ENCODE results near the gene LIPT1.
"Not testable (repeated sequence)": the region's sequence is repeated elsewhere in the genome, so short reads cannot be mapped to it uniquely, and the experiment has no call there.

The LIPT1 gene

DNA sequence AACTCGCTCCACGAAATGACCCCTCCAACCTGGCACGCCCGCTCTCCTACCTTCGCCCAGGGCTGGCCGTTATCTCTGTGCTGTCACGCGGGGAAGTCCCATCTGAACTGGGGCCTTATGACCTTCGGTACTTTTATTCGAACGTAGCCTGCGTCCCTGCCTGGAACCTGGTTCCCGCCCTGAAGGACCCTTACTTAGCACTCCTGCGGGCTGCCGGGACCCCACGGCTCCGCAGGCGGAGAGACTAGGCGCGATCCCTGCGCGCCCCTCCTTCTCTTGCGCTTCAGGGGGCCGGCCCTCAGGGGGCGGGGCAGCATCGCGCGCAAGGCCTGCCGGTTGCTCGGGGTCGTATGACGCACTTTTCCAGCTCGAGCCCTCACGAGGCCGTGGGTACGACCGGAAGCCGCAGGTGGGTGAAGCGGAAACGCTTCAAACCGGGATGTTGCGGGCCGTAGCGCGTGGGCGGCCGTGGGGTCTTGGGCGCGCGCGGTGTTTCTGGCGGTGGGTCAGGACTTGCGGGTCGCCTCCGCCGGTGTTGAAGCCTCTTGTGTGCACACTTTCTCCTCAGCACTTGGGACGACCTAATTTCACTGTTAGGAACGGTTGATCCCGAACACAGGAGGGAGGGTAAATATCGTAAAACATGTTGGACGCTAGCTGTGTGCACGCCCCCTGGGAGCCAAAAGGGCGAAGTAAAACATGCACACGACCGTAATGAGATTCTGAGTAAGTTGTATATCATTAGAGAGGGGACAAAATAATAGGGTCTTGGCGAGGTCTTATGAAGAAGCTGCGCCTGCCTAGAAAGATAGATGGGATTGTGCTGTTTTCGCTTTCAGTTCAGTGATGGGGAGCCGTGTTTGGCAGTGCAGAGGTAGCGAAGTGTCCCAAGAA is at the start of gene LIPT1, which contains the start of gene TSGA10:
TSS of gene LIPT1 (plus strand) at position 325 of the 894 bp plus-strand sequence. CDS start 6,991 bp downstream, outside the sequence.
TSS of gene TSGA10 (minus strand) at position 300 of the 894 bp plus-strand sequence. CDS start 45,503 bp downstream, outside the sequence.
- Histone ChIP-seq H3K9me3 (ENCODE audit: control insufficient read depth in 1 of 2, low read length in 2 of 2) (no peaks in the 10 kb centered on the region), H3K27me3 (ENCODE audit: control insufficient read depth in 1 of 2, insufficient read depth in 2 of 2, low read length in 2 of 2) (no peaks in the 10 kb centered on the region), H3K4me1 (ENCODE audit: control insufficient read depth in 1 of 2, insufficient read depth in 2 of 2, low read length in 2 of 2) (peaks cover 14 to 24% of the 10 kb centered on the region in 2 donors), H3K9ac (ENCODE audit: low read depth in 1 of 2, low read length in 2 of 2) (peak within 1 kb of the TSS; percentile 91 to 94), H3K36me3 (ENCODE audit: control insufficient read depth in 1 of 2, insufficient read depth in 2 of 2, low read length in 2 of 2) (peaks cover 0 to 3% of the 10 kb centered on the region in 2 donors), H3K27ac (ENCODE audit: low read depth, low read length) (peak within 1 kb of the TSS; percentile 83), H3K4me3 (ENCODE audit: low read depth in 1 of 2, low read length in 2 of 2) (peak within 1 kb of the TSS; percentile 95 to 99)

DNA sequence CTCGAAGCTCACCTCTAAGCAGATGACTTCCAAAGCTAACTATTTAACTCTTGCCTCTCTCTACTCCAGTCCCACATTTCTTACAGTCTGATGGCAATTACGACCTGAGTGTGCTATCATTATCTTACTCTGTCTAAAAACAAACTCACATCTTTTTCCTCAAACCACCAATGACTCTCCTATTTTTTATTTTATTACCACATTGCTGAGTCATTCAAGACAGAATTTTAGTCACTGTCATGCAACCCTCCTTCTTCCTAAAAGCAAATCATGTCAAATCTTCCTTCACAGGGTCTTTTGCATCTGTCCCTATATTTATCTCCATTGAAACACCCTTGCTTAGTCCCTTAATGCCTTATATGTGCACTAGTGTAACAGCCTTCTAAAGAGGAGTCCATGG is 47.9 kb upstream of the LIPT1 start:
- H3K4me1 ChIP-seq (ENCODE audit: control insufficient read depth in 1 of 2, insufficient read depth in 2 of 2, low read length in 2 of 2) = no peaks in the 10 kb centered on the region

DNA sequence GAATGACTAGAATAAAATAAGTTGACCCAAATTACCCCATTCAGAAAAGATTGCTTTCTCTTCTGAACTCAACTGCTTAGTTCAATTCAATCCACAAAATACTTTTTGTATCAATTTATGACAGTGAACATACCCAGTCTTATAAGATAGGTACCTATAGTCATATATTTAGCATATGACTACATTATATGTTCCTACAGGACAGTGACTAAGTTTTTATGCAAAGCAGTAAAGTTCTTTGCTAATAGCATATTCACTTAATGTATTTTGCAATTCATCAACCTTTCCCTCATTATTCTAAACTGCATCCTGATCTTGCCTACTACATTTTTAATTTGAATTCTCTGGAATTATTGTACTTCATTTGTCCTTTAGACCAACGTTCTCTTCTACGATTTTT is 43.5 kb upstream of the LIPT1 start:
- Histone ChIP-seq H3K4me3 (ENCODE audit: low read depth in 1 of 2, low read length in 2 of 2) (no peak overlapping the region), H3K9ac (ENCODE audit: low read depth in 1 of 2, low read length in 2 of 2) (no peak overlapping the region), H3K27me3 (ENCODE audit: control insufficient read depth in 1 of 2, insufficient read depth in 2 of 2, low read length in 2 of 2) (no peaks in the 10 kb centered on the region), H3K4me1 (ENCODE audit: control insufficient read depth in 1 of 2, insufficient read depth in 2 of 2, low read length in 2 of 2) (no peaks in the 10 kb centered on the region), H3K9me3 (ENCODE audit: control insufficient read depth in 1 of 2, low read length in 2 of 2) (no peaks in the 10 kb centered on the region), H3K27ac (ENCODE audit: low read depth, low read length) (no peak overlapping the region), H3K36me3 (ENCODE audit: control insufficient read depth in 1 of 2, insufficient read depth in 2 of 2, low read length in 2 of 2) (no peaks in the 10 kb centered on the region)

More for the DNA sequence above, 47.9 kb upstream of the LIPT1 start:
- H3K9me3 ChIP-seq (ENCODE audit: control insufficient read depth in 1 of 2, low read length in 2 of 2) = no peaks in the 10 kb centered on the region
- no peak overlapping the region for H3K4me3 ChIP-seq (ENCODE audit: low read depth in 1 of 2, low read length in 2 of 2)
- no peak overlapping the region for H3K9ac ChIP-seq (ENCODE audit: low read depth in 1 of 2, low read length in 2 of 2)
- H3K27me3 ChIP-seq (ENCODE audit: control insufficient read depth in 1 of 2, insufficient read depth in 2 of 2, low read length in 2 of 2) = no peaks in the 10 kb centered on the region
- no peak overlapping the region for H3K27ac ChIP-seq (ENCODE audit: low read depth, low read length)
- no peaks in the 10 kb centered on the region for H3K36me3 ChIP-seq (ENCODE audit: control insufficient read depth in 1 of 2, insufficient read depth in 2 of 2, low read length in 2 of 2)

DNA sequence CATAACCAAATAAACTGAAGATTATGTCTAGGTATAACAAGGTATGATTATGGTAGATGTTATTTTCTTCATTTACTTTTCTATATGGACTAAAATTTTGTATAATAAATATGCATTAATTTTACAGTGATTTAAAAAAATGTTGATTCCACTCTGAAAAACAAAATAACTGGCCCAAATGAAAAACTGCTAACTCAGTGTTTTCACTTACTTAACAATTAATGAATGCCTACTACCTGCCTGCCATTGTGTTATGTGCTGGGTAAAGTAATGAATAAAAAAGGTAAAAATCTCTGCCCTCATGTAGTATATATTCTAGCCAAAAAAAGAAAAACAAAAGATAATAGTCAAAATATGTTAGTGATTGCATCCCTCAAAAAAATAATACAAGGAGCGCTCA is 42.8 kb upstream of the LIPT1 start:
- no peak overlapping the region for H3K27ac ChIP-seq (ENCODE audit: low read depth, low read length)

DNA sequence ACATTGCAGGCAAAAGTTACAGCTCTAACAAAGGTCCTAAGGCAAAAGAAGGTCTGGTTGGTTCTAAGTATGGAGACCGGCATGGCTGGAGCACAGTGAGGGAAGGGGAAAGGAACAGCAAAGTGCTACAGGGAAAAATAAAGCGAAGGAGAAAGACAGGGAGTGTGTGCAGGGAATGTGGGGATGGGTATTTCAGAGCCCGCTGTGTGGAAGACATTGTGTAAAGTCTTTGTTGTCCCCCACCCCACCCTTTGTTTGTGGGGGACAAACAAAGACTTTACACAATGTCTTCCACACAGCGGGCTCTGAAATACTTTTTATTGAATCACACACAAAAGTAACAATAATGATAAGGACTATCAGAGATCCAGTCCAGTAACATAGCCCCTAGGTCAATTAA is 42.1 kb upstream of the LIPT1 start:
- Histone ChIP-seq H3K4me1 (ENCODE audit: control insufficient read depth in 1 of 2, insufficient read depth in 2 of 2, low read length in 2 of 2) (no peaks in the 10 kb centered on the region), H3K36me3 (ENCODE audit: control insufficient read depth in 1 of 2, insufficient read depth in 2 of 2, low read length in 2 of 2) (no peaks in the 10 kb centered on the region), H3K27me3 (ENCODE audit: control insufficient read depth in 1 of 2, insufficient read depth in 2 of 2, low read length in 2 of 2) (no peaks in the 10 kb centered on the region), H3K27ac (ENCODE audit: low read depth, low read length) (no peak overlapping the region), H3K9me3 (ENCODE audit: control insufficient read depth in 1 of 2, low read length in 2 of 2) (no peaks in the 10 kb centered on the region), H3K4me3 (ENCODE audit: low read depth in 1 of 2, low read length in 2 of 2) (no peak overlapping the region), H3K9ac (ENCODE audit: low read depth in 1 of 2, low read length in 2 of 2) (no peak overlapping the region)

More for the DNA sequence above, 42.8 kb upstream of the LIPT1 start:
- no peaks in the 10 kb centered on the region for H3K27me3 ChIP-seq (ENCODE audit: control insufficient read depth in 1 of 2, insufficient read depth in 2 of 2, low read length in 2 of 2)
- H3K4me3 ChIP-seq (ENCODE audit: low read depth in 1 of 2, low read length in 2 of 2) = no peak overlapping the region
- no peak overlapping the region for H3K9ac ChIP-seq (ENCODE audit: low read depth in 1 of 2, low read length in 2 of 2)
- H3K9me3 ChIP-seq (ENCODE audit: control insufficient read depth in 1 of 2, low read length in 2 of 2) = no peaks in the 10 kb centered on the region
- no peaks in the 10 kb centered on the region for H3K4me1 ChIP-seq (ENCODE audit: control insufficient read depth in 1 of 2, insufficient read depth in 2 of 2, low read length in 2 of 2)
- H3K36me3 ChIP-seq (ENCODE audit: control insufficient read depth in 1 of 2, insufficient read depth in 2 of 2, low read length in 2 of 2) = no peaks in the 10 kb centered on the region

DNA sequence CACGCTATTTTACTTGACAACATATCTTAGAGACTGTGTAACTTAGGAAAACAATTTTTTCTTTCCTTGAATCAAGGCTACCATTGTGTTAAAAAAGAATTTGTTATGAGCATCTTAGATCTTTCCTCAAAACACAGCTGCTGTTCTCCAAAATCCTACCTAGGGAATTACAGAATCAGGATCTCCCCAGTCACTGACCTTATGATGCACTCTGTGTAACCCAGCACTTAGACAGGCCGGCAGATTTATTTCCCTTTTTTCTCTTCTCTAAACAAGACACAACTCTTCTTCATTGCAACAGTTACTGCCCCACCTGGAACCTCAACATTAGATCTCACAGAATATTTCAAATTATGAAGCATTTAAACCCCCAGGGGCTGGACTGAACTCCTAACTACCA is 26.8 kb upstream of the LIPT1 start:
- no peaks in the 10 kb centered on the region for H3K4me1 ChIP-seq (ENCODE audit: control insufficient read depth in 1 of 2, insufficient read depth in 2 of 2, low read length in 2 of 2)
- peaks cover 4 to 7% of the 10 kb centered on the region in 2 donors for H3K9me3 ChIP-seq (ENCODE audit: control insufficient read depth in 1 of 2, low read length in 2 of 2)
- H3K27ac ChIP-seq (ENCODE audit: low read depth, low read length) = no peak overlapping the region
- H3K27me3 ChIP-seq (ENCODE audit: control insufficient read depth in 1 of 2, insufficient read depth in 2 of 2, low read length in 2 of 2) = no peaks in the 10 kb centered on the region
- no peak overlapping the region for H3K4me3 ChIP-seq (ENCODE audit: low read depth in 1 of 2, low read length in 2 of 2)
- no peak overlapping the region for H3K9ac ChIP-seq (ENCODE audit: low read depth in 1 of 2, low read length in 2 of 2)
- peaks cover 10% of the 10 kb centered on the region in 2 donors for H3K36me3 ChIP-seq (ENCODE audit: control insufficient read depth in 1 of 2, insufficient read depth in 2 of 2, low read length in 2 of 2)

DNA sequence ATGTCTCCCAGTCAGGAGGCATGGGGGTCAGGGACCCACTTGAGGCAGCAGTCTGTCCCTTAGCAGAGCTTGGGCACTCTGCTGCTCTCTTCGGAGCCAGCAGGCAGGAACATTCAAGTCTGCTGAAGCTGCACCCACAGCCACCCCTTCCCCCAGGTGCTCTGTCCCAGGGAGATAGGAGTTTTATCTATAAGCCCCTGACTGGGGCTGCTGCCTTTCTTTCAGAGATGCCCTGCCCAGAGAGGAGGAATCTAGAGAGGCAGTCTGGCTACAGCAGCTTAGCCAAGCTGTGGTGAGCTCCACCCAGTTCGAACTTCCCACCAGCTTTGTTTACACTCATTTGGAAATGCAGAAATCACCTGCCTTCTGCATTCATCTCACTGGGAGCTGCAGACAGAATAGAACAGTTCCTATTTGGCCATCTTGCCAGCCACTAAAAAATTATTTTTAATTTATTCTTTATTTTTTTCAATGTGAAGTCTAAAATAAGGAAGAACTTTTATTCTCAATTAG is 19.7 kb upstream of the LIPT1 start:
- H3K4me1 ChIP-seq (ENCODE audit: control insufficient read depth in 1 of 2, insufficient read depth in 2 of 2, low read length in 2 of 2); H3K27ac ChIP-seq (ENCODE audit: low read depth, low read length); H3K9me3 ChIP-seq (ENCODE audit: control insufficient read depth in 1 of 2, low read length in 2 of 2); H3K36me3 ChIP-seq (ENCODE audit: control insufficient read depth in 1 of 2, insufficient read depth in 2 of 2, low read length in 2 of 2); H3K9ac ChIP-seq (ENCODE audit: low read depth in 1 of 2, low read length in 2 of 2); H3K27me3 ChIP-seq (ENCODE audit: control insufficient read depth in 1 of 2, insufficient read depth in 2 of 2, low read length in 2 of 2); H3K4me3 ChIP-seq (ENCODE audit: low read depth in 1 of 2, low read length in 2 of 2): not testable (repeated sequence)

DNA sequence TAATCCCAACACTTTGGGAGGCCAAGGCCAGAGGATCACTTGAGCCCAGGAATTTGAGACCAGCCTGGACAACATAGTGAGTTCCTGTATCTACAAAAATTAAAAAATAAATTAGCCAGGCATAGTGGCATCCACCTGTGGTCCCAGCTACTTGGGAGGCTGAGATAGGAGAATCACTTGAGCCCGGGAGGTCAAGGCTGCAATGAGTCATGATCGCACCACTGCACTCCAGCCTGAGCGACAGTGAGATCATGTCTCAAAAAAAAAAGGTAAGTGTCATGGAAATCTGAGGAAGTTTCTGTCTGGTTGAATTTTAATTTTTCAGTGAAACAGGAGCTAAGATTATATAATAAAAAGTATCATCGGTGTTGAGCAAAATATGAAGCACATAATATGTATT is 15.8 kb upstream of the LIPT1 start:
- Histone ChIP-seq H3K9ac (ENCODE audit: low read depth in 1 of 2, low read length in 2 of 2) (no peak overlapping the region), H3K4me1 (ENCODE audit: control insufficient read depth in 1 of 2, insufficient read depth in 2 of 2, low read length in 2 of 2) (peaks cover 2 to 4% of the 10 kb centered on the region in 2 donors), H3K36me3 (ENCODE audit: control insufficient read depth in 1 of 2, insufficient read depth in 2 of 2, low read length in 2 of 2) (no peaks in the 10 kb centered on the region), H3K27me3 (ENCODE audit: control insufficient read depth in 1 of 2, insufficient read depth in 2 of 2, low read length in 2 of 2) (no peaks in the 10 kb centered on the region), H3K27ac (ENCODE audit: low read depth, low read length) (no peak overlapping the region), H3K9me3 (ENCODE audit: control insufficient read depth in 1 of 2, low read length in 2 of 2) (no peaks in the 10 kb centered on the region), H3K4me3 (ENCODE audit: low read depth in 1 of 2, low read length in 2 of 2) (no peak overlapping the region)

DNA sequence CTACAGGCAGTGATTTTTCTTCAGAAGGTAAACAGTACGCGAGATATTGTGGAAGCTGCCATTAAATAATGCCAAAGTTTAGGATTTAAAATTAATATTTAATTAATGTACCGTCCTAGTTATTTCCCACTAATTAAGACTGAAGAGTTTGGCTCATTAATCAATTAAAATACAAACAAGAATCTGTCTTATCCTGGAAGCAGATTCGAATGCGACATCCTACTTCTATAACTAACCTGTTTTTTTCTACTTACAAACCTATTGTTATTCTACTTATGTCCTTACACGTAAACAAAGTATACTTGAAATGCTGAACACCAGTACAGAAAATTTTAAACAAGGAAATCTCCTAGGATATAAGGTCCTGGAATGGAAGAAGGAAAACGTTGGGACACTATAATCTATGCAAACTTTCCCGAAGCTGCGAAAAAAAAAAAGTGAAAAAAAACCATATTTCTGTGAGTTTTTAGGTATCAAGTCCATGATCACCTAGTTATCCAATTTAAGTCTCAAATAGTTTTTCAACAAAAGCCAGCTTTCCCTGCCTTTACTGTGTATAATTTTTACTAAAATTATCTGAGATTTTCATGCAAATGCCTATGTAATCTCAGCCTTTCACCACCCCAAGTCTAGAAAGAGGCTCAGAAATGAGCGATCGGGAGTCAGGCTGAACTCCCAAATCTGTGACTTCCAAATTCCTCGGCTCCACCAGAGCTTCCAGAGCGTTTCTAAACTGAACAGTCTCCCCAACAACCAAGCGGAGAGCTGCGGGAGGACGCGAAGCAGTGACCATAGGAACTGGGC is 14.5 kb upstream of the LIPT1 start:
- H3K4me1 ChIP-seq (ENCODE audit: control insufficient read depth in 1 of 2, insufficient read depth in 2 of 2, low read length in 2 of 2) = peaks cover 2 to 4% of the 10 kb centered on the region in 2 donors
- no peaks in the 10 kb centered on the region for H3K36me3 ChIP-seq (ENCODE audit: control insufficient read depth in 1 of 2, insufficient read depth in 2 of 2, low read length in 2 of 2)
- peak overlapping the region; percentile 96 for H3K27ac ChIP-seq (ENCODE audit: low read depth, low read length)
- peak overlapping the region; percentile 89 to 93 for H3K4me3 ChIP-seq (ENCODE audit: low read depth in 1 of 2, low read length in 2 of 2)
- no peaks in the 10 kb centered on the region for H3K9me3 ChIP-seq (ENCODE audit: control insufficient read depth in 1 of 2, low read length in 2 of 2)
- H3K9ac ChIP-seq (ENCODE audit: low read depth in 1 of 2, low read length in 2 of 2) = peak overlapping the region; percentile 67 to 73
- no peaks in the 10 kb centered on the region for H3K27me3 ChIP-seq (ENCODE audit: control insufficient read depth in 1 of 2, insufficient read depth in 2 of 2, low read length in 2 of 2)

DNA sequence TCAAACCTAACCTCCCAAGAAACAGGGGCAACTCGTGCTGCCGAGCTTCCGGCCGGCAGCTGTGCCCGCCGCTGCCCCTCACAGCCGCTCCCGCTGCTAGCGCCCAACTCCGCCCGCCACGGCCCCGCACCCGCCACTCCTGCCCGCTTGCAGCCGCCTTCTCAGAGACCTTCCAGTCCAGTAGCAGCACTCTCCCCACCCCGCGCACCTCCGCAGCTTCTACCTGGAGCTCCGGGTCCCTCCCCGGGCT is 14.0 kb upstream of the LIPT1 start:
- Histone ChIP-seq H3K4me3 (ENCODE audit: low read depth in 1 of 2, low read length in 2 of 2) (peak overlapping the region; percentile 89 to 93), H3K4me1 (ENCODE audit: control insufficient read depth in 1 of 2, insufficient read depth in 2 of 2, low read length in 2 of 2) (peaks cover 2 to 4% of the 10 kb centered on the region in 2 donors), H3K27ac (ENCODE audit: low read depth, low read length) (peak overlapping the region; percentile 96), H3K9me3 (ENCODE audit: control insufficient read depth in 1 of 2, low read length in 2 of 2) (no peaks in the 10 kb centered on the region), H3K9ac (ENCODE audit: low read depth in 1 of 2, low read length in 2 of 2) (peak overlapping the region; percentile 67 to 73), H3K27me3 (ENCODE audit: control insufficient read depth in 1 of 2, insufficient read depth in 2 of 2, low read length in 2 of 2) (no peaks in the 10 kb centered on the region), H3K36me3 (ENCODE audit: control insufficient read depth in 1 of 2, insufficient read depth in 2 of 2, low read length in 2 of 2) (no peaks in the 10 kb centered on the region)

All from duodenal mucosa (tissue), 2 donors.